ENCODE results near the gene ARMH4.

DNA sequence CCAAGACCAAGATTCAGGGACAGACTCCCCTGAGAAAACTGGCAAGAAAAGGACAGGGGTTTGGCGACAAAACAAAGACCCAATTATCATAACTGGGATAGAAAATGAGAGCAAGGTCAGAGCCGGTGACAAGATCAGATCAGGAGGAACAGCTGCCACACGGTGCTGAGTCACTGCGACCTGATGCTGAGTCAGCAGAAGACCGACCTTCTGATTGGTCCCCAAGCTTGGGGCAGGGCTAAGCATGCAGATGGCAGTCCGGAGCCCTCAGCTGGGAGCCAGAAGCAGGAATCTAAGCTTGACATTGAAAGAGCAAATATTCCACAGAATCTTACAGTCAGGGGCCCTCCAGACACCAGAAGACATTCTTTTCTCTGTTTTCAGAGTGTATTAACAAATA is 19.1 kb upstream of the ARMH4 start:
- TF ChIP-seq YY1 (IDR thresholded peaks at IDR 0.05; ENCODE audit: insufficient read depth, insufficient read length) (no peak), ZNF274 (IDR thresholded peaks at IDR 0.05; ENCODE audit: low read depth, low read length) (no peak), SUZ12 (IDR thresholded peaks at IDR 0.05; ENCODE audit: extremely low read depth, insufficient read depth, insufficient read length) (no peak)
